Neuronal stem cell (in vitro differentiated cells): Measurements from ENCODE around the gene CCDC97.

Source experiments
- DNase-seq: peaks from one replicate; pipeline ENCODE4 v3.0.0-alpha.2; 2013; ENCODE audit warnings: low spot score
- H2AFZ ChIP-seq: one replicate; pipeline ENCODE4 v1.6.1; 2013; ENCODE audit warnings: mild to moderate bottlenecking, low read length, inconsistent platforms
- H2AK5ac ChIP-seq: 2 replicates; pipeline ENCODE4 v1.6.1; 2013; ENCODE audit warnings: low read depth, mild to moderate bottlenecking, inconsistent platforms, low read length, moderate library complexity, mixed read lengths
- H2BK120ac ChIP-seq: 2 replicates; pipeline ENCODE4 v1.6.1; 2013; ENCODE audit warnings: low read depth, mild to moderate bottlenecking, inconsistent platforms, low read length, moderate library complexity, mixed read lengths
- H2BK12ac ChIP-seq: one replicate; pipeline ENCODE4 v1.6.1; 2013; ENCODE audit warnings: low read length, inconsistent platforms
- H2BK15ac ChIP-seq: 2 replicates; pipeline ENCODE4 v1.6.1; 2013; ENCODE audit warnings: mild to moderate bottlenecking, low read length, inconsistent platforms, mixed read lengths
- H2BK5ac ChIP-seq: one replicate; pipeline ENCODE4 v1.6.1; 2013; ENCODE audit warnings: inconsistent platforms, mild to moderate bottlenecking, low read length, moderate library complexity
- H3K14ac ChIP-seq: one replicate; pipeline ENCODE4 v1.6.1; 2013; ENCODE audit warnings: low read length, inconsistent platforms
- H3K18ac ChIP-seq: 2 replicates; pipeline ENCODE4 v1.6.1; 2013; ENCODE audit warnings: low read length, inconsistent platforms
- H3K23ac ChIP-seq: 2 replicates; pipeline ENCODE4 v1.6.1; 2013; ENCODE audit warnings: low read depth, mild to moderate bottlenecking, mixed read lengths, low read length, inconsistent platforms; ENCODE audit not compliant: poor library complexity
- H3K27ac ChIP-seq: replicated peaks from 3 replicates; pipeline ENCODE4 v1.5.1; 2013; ENCODE audit warnings: low read length, inconsistent platforms
- H3K27me3 ChIP-seq, 3 experiments: 2 replicates each; pipeline ENCODE4 v1.6.1; 2013; ENCODE audit warnings: low read length in 3 of 3, mild to moderate bottlenecking in 2 of 3, inconsistent platforms in 1 of 3, low read depth in 1 of 3, mixed read lengths in 1 of 3, moderate library complexity in 1 of 3; ENCODE audit not compliant: control insufficient read depth in 3 of 3, insufficient read depth in 3 of 3
- H3K36me3 ChIP-seq, 2 donors: replicated peaks in 1 of 2; 2 replicates each; pipeline ENCODE4 v1.6.1; 2013; ENCODE audit warnings: low read length in 2 of 2; ENCODE audit not compliant: control insufficient read depth in 2 of 2, insufficient read depth in 2 of 2
- H3K4ac ChIP-seq: 2 replicates; pipeline ENCODE4 v1.6.1; 2013; ENCODE audit warnings: inconsistent platforms, mild to moderate bottlenecking, low read length, moderate library complexity
- H3K4me1 ChIP-seq, 2 donors: 1 replicate in 1 of 2; 2 replicates in 1 of 2; pipeline ENCODE4 v1.6.1; 2013; ENCODE audit warnings: low read length in 2 of 2, low read depth in 1 of 2; ENCODE audit not compliant: control insufficient read depth in 2 of 2, insufficient read depth in 1 of 2
- H3K4me2 ChIP-seq: one replicate; pipeline ENCODE4 v1.6.1; 2013; ENCODE audit warnings: mild to moderate bottlenecking, low read length, inconsistent platforms; ENCODE audit not compliant: insufficient read depth, poor library complexity, severe bottlenecking
- H3K4me3 ChIP-seq, 2 donors: 2 replicates each; pipeline ENCODE4 v1.5.1; 2013; ENCODE audit warnings: low read length in 2 of 2, mild to moderate bottlenecking in 2 of 2, inconsistent platforms in 1 of 2, moderate library complexity in 1 of 2
- H3K79me1 ChIP-seq: one replicate; pipeline ENCODE4 v1.6.1; 2013; ENCODE audit warnings: low read depth, mild to moderate bottlenecking, inconsistent platforms, low read length, moderate library complexity
- H3K9ac ChIP-seq: one replicate; pipeline ENCODE4 v1.6.1; 2013; ENCODE audit warnings: mild to moderate bottlenecking, low read depth, low read length, inconsistent platforms; ENCODE audit not compliant: poor library complexity
- H3K9me3 ChIP-seq, 2 donors: replicated peaks in 1 of 2; 2 replicates each; pipeline versions ENCODE3 to v1.6.1; 2013; ENCODE audit warnings: low read length in 2 of 2, mild to moderate bottlenecking in 2 of 2, inconsistent platforms in 1 of 2, low read depth in 1 of 2, mixed read lengths in 1 of 2, moderate library complexity in 1 of 2; ENCODE audit not compliant: control insufficient read depth in 2 of 2, insufficient read depth in 1 of 2
- H4K8ac ChIP-seq: one replicate; pipeline ENCODE4 v1.6.1; 2013; ENCODE audit warnings: low read depth, mild to moderate bottlenecking, inconsistent platforms, low read length, moderate library complexity
- H4K91ac ChIP-seq: one replicate; pipeline ENCODE4 v1.6.1; 2013; ENCODE audit warnings: low read length, low read depth, mild to moderate bottlenecking, inconsistent platforms; ENCODE audit not compliant: poor library complexity
- WGBS, 2 donors: extraction: QIAGEN DNeasy Blood & Tissue Kit; methylation state at CpG; one replicate each; pipeline ENCODE4 v1.1.7; 2013; ENCODE audit warnings: missing lambda C conversion rate in 2 of 2, mixed read lengths in 1 of 2; ENCODE audit not compliant: insufficient read length in 2 of 2, insufficient replicate concordance in 1 of 2; ENCODE audit errors: extremely low coverage in 2 of 2; 5-methylcytosine and 5-hydroxymethylcytosine counted together

Gene CCDC97

GRCh38 chr19:41325640-41325946 is 15.6 kb downstream of the CCDC97 start:
- Histone ChIP-seq H2BK12ac (no peak overlapping the region), H2BK15ac (peak overlapping the region; percentile 50), H3K4ac (no peak overlapping the region), H3K27me3 (peaks cover 0 to 22% (median 0%) of the 10 kb centered on the region in 3 experiments), H3K14ac (peak overlapping the region; percentile 65), H3K4me1 (peaks cover 30 to 36% of the 10 kb centered on the region in 2 donors), H2AK5ac (peak overlapping the region; percentile 70), H4K8ac (no peak overlapping the region), H3K9me3 (no peaks in the 10 kb centered on the region), H3K9ac (peak overlapping the region; percentile 68), H3K4me2 (peak overlapping the region; percentile 62), H3K27ac (no peak overlapping the region), H4K91ac (no peak overlapping the region), H3K36me3 (peaks cover 7 to 33% of the 10 kb centered on the region in 2 donors), H2AFZ (peak overlapping the region; percentile 33), H3K4me3 (no peak overlapping the region), H2BK120ac (no peak overlapping the region), H3K23ac (peak overlapping the region; percentile 0), H2BK5ac (no peak overlapping the region), H3K18ac (peak overlapping the region; percentile 83), H3K79me1 (peaks cover 2% of the 10 kb centered on the region)
- WGBS, 2 donors: no CpG with 5 or more reads among the region's 10 CpGs
- no peak for DNase-seq

- H3K4me1 ChIP-seq: peaks cover 30 to 35% of the 10 kb centered on the region in 2 donors
Measured at GRCh38 chr19:41325947-41326706, 16.2 kb downstream of the CCDC97 start.

GRCh38 chr19:41327076-41327575 is 17.2 kb downstream of the CCDC97 start:
- peaks cover 2% of the 10 kb centered on the region for H3K79me1 ChIP-seq
- peak overlapping the region; percentile 29 for H3K23ac ChIP-seq
- no peak overlapping the region for H2BK15ac ChIP-seq
- H2AFZ ChIP-seq: no peak overlapping the region
- H3K18ac ChIP-seq: peak overlapping the region; percentile 90
- no CpG with 5 or more reads among the region's 13 CpGs for WGBS, 2 donors
- peaks cover 0 to 34% (median 0%) of the 10 kb centered on the region in 3 experiments for H3K27me3 ChIP-seq
- peak overlapping the region; percentile 56 for H4K91ac ChIP-seq
- DNase-seq: no peak
- no peaks in the 10 kb centered on the region for H3K9me3 ChIP-seq
- H3K4me1 ChIP-seq: peaks cover 27 to 31% of the 10 kb centered on the region in 2 donors
- no peak overlapping the region for H2BK12ac ChIP-seq
- H3K14ac ChIP-seq: peak overlapping the region; percentile 66
- H3K36me3 ChIP-seq: peaks cover 5 to 22% of the 10 kb centered on the region in 2 donors
- no peak overlapping the region for H3K4me2 ChIP-seq
- H3K27ac ChIP-seq: no peak overlapping the region
- no peak overlapping the region for H2BK5ac ChIP-seq
- H3K9ac ChIP-seq: peak overlapping the region; percentile 70
- H2AK5ac ChIP-seq: peak overlapping the region; percentile 77
- H4K8ac ChIP-seq: no peak overlapping the region
- no peak overlapping the region for H3K4me3 ChIP-seq
- no peak overlapping the region for H3K4ac ChIP-seq
- no peak overlapping the region for H2BK120ac ChIP-seq

More at GRCh38 chr19:41325947-41326706, 16.2 kb downstream of the CCDC97 start:
- peak overlapping the region; percentile 0 for H3K23ac ChIP-seq
- H3K4ac ChIP-seq: no peak overlapping the region
- peaks cover 5 to 27% of the 10 kb centered on the region in 2 donors for H3K36me3 ChIP-seq
- peak overlapping the region; percentile 86 for H3K9ac ChIP-seq
- H2BK12ac ChIP-seq: peak overlapping the region; percentile 64
- H3K4me3 ChIP-seq: peak overlapping the region in 1 of 2 donors; percentile 3
- H3K9me3 ChIP-seq: no peaks in the 10 kb centered on the region
- peak overlapping the region; percentile 83 for H3K18ac ChIP-seq
- peak overlapping the region; percentile 33 for H2AFZ ChIP-seq
- peak overlapping the region; percentile 65 for H3K14ac ChIP-seq
- peak overlapping the region; percentile 50 for H2BK15ac ChIP-seq
- no peak overlapping the region for H4K91ac ChIP-seq
- no peak overlapping the region for H4K8ac ChIP-seq
- peak overlapping the region; percentile 43 for H2BK5ac ChIP-seq
- peak overlapping the region; percentile 70 for H2AK5ac ChIP-seq
- H2BK120ac ChIP-seq: no peak overlapping the region
- WGBS, 2 donors: no CpG with 5 or more reads among the region's 30 CpGs
- peaks cover 2% of the 10 kb centered on the region for H3K79me1 ChIP-seq
- H3K4me2 ChIP-seq: peak overlapping the region; percentile 62
- peaks cover 0 to 25% (median 0%) of the 10 kb centered on the region in 3 experiments for H3K27me3 ChIP-seq
- no peak for DNase-seq
- H3K27ac ChIP-seq: no peak overlapping the region

- Histone ChIP-seq H2BK5ac (no peak overlapping the region), H3K36me3 (peaks cover 2 to 17% of the 10 kb centered on the region in 2 donors), H2AFZ (no peak overlapping the region), H3K4me1 (peaks cover 27 to 31% of the 10 kb centered on the region in 2 donors), H3K14ac (no peak overlapping the region), H3K4me2 (peak overlapping the region; percentile 22), H2BK12ac (no peak overlapping the region), H4K8ac (no peak overlapping the region), H2AK5ac (peak overlapping the region; percentile 77), H3K27me3 (peaks cover 0 to 36% (median 0%) of the 10 kb centered on the region in 3 experiments), H3K23ac (peak overlapping the region; percentile 78), H2BK120ac (no peak overlapping the region), H3K9ac (peak overlapping the region; percentile 70), H3K27ac (no peak overlapping the region), H3K9me3 (no peaks in the 10 kb centered on the region), H2BK15ac (no peak overlapping the region), H3K79me1 (peaks cover 2% of the 10 kb centered on the region), H3K4ac (no peak overlapping the region), H3K18ac (peak overlapping the region; percentile 90), H4K91ac (no peak overlapping the region), H3K4me3 (no peak overlapping the region)
- no CpG with 5 or more reads among the region's 33 CpGs for WGBS, 2 donors
- DNase-seq: no peak
Measured at GRCh38 chr19:41327576-41328156, 17.7 kb downstream of the CCDC97 start.
